GM18870 (cell line): ENCODE results near the gene MAP2K3.
"Not testable (repeated sequence)": the region's sequence is repeated elsewhere in the genome, so short reads cannot be mapped to it uniquely, and the experiment has no call there.

Experiments used
- ATAC-seq: cut with Tn5 transposase; IDR thresholded peaks from one replicate; pipeline ENCODE4 v1.9.1; 2021; ENCODE audit warnings: moderate library complexity; ENCODE audit not compliant: unreplicated experiment

MAP2K3 gene

DNA sequence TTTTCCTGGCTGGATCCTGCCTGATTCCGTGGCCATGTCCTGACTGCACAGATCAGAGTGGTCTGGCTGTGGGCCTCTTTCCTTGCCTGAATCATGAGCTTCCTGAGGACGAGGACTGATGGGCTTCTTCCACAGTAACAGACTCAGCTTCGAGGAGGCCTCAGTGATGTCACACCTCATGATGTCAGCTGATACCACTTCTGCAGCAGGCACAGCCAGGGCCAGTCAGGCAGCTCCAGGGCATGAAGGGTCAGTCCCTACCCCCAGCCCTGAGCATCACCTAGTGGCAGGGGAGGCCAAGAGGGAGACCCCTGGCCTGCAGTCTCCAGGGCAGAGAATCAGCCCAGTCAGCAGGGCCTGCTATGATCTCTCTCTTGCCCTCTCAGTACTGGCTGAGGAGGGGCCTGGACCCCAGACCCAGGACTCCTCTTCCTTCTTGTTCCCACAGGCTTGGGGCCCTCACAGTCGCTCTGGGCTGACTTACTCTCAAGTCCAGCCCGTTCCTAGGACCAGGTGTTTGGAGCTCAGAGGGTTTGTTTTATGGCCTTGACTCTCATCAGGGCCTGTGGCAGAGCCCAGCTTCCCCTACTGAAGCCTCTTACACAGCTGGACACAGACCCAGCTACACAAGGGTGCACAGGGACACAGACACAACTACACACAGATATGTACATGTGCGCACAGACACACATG lies 65.0 kb downstream of the MAP2K3 start:
- ATAC-seq = not testable (repeated sequence)

DNA sequence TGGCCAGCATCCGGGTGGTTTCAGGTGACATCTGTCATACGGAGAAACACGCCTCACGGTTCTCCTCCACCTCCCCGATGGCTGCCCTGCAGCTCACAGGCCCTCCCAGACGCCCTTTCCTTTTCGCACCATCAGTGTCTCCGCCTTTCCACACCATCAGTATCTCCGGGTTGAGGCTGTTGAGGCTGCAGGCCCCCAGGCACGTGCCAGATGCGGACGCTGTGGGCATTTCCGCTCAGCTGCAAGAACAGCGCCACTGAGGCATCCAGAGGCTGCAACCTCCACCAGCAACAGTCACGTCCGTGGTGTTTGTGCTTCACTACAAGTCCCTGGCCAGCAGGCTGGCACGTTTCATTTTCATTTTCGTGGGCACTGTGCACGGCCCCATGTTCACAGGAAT lies 66.0 kb downstream of the MAP2K3 start:
- ATAC-seq = not testable (repeated sequence)

DNA sequence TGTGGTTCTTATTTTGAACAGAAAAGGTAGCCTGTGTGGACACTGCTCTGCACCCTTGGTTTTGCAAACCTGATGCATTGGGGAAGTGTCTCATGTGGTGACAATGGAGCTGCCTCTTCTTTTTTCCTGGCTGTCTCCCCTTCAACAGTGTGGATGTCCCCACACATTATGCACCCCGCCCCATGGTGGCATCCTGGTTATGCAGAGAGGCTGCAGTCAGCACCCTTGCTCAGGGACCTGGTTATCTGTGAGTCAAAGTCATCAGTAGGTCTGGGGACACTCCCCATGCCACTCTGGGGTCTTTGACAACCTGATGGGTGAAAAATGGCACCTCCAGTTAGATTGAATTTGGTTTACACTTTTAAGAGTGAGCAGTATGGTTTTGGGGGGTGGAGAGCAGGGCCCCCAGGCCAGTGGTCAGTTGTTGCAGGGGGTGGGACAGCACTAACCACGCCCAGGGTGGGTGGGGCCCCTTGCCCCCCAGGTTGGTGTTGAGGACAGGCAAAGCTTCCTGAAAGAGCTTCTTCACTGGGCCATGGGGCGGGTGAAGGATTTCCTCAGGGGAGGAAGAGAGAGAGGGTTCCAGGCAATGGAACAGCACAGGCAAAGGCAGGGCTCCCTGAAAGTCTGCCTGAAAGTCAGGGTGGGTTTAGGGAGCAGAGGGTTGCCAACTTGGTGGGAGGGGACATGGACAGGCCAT lies 67.0 kb downstream of the MAP2K3 start:
- ATAC-seq = no peak

DNA sequence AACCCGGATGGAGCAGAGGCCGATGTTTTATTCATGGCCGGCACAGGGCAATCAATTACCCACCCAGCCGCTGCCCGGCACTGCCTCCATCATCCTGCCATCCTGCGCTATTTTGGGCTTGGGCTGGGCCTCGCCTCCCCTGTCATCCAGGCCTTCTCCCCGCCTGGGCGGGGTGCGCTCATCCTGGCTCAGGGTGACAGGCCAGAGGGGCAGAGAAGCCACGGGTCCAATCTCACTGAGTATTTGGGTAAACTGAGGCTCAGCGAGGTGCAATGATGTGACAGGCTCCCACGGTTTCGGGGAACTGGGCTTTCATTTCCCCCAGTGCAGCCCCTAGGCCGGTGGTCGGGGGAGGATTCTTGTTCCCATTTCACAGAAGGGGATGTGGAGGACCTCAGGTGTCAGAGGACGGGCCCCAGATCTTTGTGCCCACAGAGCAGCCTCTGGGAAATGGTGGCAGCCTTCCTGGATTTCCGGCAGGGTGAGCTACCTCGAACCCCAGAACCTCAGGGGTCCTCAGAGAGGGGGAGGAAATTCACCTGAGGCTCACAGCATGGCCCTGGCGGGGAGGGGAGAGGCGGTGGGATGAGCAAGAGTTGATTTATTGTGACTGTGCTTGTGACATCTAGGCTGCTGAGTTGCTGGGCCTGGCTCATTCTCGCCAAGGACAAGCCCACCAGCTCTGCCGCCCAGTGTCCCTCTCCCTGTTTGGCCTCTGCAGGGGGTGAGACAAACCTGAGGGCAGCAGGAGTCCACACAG lies 67.9 kb downstream of the MAP2K3 start:
- ATAC-seq = no peak

DNA sequence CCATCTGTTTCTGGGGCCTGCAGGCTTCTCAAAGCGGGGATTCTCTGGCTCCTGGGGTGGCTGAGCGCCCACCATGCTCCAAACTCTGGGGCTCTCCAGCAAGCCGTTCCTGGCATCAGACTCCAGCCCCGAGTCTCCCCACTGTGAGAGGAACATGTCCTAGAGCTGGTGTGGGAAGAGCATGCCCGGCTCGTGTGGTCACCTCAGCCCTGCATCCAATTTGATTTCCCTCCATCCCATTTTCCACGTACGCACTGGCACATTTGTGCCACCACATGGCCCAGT lies 68.4 kb downstream of the MAP2K3 start:
- no peak for ATAC-seq

DNA sequence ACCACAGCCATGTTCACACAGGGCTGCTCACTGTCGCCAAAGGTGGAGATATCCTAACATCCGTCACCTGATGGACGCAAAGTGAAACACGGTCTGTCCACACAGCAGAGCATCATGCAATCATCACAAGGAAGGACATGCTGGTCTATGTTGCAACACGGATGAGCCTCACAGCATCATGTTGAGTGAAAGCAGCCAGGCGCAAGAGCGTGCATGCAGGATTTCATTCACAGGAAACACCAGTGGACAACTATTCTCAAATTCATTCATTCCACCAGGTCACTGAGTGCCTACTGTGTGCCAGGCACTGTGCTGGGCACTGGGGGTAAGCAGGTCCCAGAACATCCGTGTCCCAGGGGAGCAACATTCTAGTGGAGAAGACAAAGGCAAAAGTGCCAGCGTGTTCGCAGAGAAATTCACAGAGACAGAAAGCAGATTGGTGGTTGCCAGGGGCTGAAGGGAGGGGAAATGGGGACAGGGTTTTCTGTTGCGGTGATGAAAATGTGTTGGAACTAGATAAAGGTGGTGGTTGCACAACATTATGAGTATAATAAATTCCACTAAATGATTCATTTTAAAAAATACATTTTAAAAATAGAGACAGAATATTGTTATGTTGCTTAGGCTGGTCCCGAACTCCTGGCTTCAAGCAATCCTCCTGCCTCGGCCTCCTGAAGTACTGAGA lies 69.0 kb downstream of the MAP2K3 start:
- ATAC-seq = no peak

DNA sequence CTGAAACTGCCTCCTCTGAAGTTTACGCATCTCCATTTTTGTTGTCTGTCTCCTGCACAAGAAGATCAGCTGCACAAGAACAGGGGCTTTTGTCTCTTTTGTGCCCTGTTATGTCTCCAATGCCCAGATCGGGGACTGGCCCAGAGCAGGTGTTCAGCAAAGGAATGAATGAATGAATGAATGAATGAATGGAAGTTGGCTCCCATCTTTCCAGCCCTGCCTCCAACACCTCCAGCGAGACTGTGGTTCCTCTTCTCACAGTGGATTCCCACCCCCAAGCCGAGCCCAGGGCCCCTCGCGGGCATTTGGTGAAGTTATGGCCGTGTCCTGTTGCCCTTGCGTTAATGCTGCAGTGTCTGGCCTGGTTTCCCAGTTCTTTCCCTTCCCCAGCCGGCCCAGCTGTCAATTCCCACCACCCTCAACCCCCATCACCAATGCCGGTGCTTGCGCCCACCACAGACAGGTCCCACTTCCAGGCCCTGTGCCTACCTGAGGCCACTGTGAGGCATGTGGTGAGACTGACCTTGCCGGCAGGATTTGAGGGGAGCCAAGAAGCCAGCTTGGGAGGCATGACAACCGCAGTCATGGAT lies 70.4 kb downstream of the MAP2K3 start:
- no peak for ATAC-seq

DNA sequence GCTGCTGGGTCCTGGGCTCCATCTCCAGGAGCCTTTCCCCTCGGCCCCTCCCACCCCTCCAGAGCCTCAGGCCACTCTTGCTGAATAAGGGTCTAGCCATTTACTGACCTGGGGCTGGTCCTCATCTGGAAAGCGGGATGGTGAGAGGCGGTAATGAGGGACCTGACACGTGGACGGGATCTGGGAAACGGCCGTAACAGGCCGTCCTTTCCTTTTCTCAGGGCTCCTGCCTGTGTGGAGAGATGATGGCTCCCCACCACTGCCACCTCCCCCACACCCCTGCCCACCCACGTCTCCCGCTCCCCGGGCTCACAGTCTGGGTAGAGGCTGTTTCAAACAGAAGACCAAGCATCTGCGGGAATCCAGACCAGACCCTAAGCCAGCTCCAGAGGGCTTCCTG lies 71.1 kb downstream of the MAP2K3 start:
- ATAC-seq = no peak

DNA sequence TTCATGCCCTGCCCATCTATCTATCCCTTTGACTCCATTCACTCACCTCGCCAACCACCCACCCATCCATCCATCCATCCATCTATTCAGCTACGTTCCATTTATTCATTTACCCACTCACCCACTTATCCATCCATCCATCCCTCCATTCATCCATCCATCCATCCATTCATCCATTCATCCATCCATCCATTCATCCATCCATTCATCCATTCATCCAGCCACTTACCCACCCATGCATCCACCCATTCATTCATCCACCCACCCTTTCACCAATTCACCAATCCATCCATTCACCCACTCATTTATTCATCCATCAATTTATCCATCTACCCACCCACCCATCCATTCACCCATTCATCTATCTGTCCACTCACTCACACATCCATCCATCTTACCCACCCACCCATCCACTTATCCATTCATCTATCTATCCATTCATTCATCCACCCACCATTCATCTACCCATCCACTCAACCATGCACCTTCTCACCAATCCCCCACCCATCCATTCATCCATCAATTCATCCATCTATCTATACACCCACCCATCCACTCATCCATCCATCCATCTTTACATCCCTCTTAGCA lies 72.1 kb downstream of the MAP2K3 start:
- no peak for ATAC-seq

DNA sequence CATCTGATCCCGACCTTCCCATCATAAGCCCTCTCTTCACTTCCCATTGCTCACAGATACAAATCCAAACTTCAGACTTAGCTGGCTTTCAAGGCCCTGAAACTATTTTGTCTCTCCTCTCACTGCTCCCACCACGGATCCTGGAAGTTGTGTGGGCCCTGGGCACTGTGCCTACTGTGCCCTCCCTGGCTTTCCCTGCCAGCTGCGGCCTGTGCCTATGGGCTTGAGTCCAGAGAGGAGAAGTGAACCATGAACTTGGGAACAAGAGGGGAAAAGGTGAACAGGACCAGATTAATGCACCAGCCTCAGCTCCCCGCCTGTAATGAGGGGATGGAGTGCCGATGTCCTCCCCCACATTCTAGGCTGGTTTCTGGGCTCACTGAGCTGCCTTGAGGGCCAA lies 72.8 kb downstream of the MAP2K3 start:
- ATAC-seq = no peak

DNA sequence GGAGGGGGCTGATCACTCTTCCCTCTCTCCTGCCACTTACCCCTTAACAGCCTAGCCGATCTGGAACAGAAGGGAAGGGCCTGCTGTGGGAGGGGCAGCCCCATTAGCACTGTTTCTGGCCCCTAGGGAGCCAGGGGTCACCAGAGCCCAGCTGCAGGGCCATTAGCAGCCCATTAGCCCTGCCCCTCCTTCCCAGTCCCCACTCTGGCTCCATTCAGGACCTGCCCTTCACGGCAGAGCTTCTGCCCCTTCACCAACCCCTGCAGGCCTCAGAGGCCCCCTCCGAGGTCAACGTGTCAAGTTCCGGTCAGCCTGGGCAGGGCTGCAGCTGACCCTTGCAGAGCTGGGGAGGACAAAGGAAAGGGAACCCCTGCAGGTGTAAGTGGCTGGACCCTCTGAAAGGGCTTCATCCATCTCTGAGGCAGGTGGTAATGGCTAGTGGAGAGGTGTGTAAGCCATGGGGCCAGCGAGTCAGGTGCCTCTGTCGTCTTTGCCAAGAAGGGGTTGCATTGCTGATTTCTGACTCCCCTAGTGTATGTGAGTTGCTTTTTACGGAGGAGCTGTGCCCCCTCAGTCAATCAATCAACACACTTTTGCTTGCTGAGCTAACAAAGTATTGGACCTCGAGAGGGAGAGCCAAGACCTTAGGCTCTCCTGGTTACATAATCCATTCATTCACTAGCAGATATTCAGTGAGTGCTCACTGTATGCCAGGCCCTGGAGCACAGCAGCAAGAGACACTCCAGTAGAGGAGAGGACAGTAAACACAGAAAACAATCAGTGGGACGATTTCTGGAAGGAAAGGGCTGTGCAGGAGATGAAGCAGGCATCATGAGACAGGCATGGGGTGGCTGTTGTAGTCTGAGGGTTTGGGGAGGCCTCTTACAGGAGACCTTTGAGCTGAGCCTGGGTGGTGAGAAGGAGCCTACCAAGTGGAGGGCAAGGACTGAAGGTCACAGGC lies 73.5 kb downstream of the MAP2K3 start:
- ATAC-seq = no peak

DNA sequence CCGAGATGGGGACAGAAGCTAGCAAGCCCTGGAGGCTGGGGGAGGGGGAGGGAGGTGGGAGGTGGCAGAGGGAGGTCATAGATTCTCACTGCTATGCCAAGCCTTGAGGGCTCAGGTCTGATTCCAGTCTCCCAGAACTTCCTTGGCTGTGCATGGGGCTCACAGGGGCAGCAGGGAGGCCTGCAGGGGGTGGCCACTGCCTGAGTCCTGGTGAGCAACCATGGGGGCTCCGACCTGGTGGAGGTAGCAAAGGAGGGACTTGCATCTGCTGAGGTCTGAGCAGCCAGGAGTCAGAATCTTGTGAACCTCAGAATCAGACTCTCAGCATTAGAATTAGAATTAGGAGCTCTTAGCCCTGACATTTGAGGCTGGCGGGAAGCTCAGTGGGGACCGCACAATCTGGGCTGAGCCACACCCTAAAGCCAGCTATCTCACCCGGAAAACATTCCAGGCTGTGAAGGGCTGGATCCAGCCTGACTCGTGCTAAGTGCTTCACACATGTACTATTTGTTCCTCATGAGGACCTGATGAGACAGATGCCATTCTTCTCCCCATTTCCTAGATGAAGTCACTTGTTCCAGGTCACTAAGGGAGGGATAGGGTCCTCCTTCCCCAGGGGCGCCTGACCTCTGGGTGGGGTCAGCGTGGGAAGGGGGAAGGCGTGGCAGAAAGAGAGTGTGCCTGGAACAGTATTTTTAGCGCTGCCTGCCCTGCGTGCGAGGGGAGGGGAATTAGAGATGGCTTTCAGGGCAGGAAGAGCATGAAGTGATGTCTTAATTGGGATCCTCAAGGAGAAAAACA lies 74.4 kb downstream of the MAP2K3 start:
- no peak for ATAC-seq

DNA sequence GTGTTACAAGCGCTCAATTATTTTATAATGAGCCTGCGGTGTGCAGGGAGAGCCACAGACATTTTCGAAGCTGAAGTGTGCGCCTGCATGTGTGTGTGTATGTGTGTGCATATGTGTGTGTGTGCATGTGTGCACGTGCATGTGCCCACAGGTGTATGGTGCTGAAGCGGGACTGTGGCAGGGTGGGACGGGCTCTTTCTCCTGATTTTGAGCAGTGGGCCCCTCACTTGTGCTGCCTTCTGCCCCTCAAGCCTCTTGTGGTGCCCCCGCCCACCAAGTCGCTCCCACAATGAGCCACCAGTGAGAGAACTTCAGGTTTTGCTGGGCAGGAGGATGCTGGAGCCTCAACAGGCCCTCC lies 75.0 kb downstream of the MAP2K3 start:
- no peak for ATAC-seq

DNA sequence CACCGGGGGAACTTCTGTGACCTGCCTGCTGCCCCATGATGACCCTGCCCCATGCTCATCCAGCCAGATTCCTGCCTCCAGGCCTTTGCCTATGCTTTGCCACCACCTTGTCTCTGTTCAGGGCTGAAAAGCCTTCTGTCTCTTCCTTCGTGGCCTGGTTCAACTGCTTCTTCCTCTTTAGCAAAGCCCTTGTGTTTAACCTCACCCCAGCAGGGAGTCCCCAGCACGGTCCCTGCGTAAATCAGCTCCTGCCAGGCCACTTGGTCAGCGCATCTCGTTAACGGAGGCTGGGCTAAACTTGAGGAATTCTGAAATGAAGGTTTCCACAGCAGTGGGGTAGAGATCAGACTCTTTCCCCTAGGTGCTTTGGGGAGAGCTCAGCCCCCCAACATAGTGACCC lies 75.5 kb downstream of the MAP2K3 start:
- no peak for ATAC-seq

DNA sequence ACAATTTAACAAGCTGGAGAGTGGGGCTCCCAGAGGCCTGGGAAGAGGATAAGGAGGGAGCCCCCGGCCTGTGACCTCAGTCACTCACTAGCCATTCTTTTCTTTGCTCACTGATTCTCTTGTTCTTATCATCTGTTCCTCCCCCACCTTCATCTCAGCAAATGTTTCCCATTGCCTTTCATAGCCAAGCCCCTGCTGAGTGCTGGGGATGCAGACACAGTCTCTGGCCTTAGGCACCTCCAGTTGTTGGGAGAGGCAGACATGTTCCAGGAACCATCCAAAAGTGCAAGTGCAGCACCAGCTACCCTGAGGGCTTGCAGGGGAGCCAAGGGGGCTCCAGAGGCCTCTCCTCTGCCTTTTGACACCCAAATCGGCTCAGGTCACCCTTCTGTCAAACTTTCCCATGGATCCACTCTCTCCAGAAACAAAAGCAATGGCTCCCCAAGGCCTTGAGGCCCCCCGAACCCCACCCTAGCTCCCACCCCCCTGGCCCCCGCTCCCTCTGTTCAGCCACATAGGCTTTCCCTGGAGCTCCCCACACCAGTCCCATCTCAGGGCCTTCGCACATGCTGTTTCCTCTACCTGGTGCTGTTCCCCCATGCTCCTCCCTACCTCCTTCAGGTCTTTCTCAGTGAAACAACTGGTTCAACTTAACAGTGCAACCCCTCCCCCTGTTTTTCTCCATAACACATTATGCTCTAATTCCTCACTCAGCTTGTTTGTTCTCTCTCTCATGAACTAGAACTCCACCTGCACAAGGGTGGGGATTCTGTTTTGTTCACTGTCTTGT lies 76.7 kb downstream of the MAP2K3 start:
- no peak for ATAC-seq

DNA sequence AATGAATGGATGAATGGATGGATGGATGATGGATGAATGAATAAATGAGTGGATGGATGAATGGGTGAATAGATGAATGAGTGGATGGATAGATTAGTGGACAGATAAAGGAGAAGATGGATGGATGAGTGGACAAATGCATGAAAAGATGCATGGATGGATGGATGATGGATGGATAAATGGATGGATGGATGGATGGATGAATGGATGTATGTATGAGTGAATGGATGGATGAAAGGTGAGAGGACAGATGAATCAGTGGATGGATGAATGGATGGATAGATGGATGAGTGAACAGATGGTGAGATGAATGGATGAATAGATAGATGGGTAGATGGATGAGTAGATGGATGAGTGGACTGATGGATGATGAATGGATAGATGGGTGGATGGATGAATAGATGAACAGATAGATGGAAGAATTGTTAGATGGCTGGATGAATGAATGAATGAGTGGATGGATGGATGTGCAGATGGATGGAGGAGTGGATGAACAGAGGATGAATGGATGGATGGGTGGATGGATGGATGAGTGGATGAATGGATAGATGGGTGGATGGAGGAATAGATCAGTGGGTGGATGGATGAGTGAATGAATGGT lies 77.9 kb downstream of the MAP2K3 start:
- no peak for ATAC-seq

DNA sequence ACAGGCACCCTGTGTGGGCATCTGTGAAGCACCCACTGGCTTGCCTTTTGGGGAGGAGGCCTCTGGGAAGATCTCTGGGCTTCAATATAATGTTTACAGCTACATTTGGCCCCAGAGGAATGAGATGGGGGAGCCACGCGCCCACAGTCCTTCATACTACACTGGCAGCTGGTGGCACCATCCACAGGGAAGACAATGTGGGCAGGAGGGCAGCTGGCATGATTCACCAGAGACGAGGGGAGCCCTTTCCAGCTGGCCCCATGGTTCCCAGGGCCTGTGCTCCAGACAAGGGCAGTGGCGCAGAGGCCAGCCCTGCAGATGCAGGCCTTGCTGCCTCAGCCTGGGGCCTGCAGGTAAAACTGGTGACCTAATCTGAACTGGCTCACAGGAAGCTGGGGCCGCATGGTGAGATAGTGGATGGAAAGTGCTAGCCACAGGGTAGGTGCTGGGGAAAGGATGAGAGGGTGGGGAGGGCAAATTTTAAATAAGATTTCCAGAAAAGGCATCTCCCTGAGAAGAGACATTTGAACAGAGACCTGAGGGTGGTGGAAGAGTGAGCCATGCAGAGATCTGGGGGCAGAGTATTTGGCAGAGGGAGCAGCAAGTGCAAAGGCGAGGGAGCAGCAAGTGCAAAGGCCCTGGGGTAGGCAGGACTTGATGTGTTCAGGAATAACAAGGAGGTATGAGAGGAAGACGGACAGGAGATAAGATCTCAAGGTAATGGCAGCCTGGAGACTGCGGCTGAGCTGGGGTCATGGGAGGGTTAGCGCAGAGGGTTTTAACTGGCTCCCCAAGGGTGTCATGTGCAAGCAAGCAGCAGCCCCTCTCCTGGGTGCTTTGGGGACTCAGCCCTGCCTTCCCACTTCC lies 79.5 kb downstream of the MAP2K3 start:
- no peak for ATAC-seq
